AG04449 (cell line): ENCODE data around the gene CTPS1.

Experiments
- CTCF ChIA-PET: fragments of 350-600 bp; formaldehyde crosslinking; extraction: SDS; loops from one replicate; lab custom pipeline; 2021; ENCODE audit warnings: antibody characterized with exemption; lab: Yijun Ruan, JAX
- POLR2A ChIA-PET: fragments of 400-600, 350-600 bp; formaldehyde crosslinking; extraction: SDS; loops from one replicate; lab custom pipeline; 2020; ENCODE audit warnings: antibody characterized with exemption, inconsistent platforms; lab: Yijun Ruan, JAX
- DNase-seq: peaks from one replicate; pipeline ENCODE4 v3.0.0-alpha.2; 2010; ENCODE audit warnings: low read depth, low spot score
- H3K4me3 ChIP-seq: 2 replicates; pipeline ENCODE4 v1.5.1; 2011; ENCODE audit warnings: low read depth, mild to moderate bottlenecking, control low read depth, low read length
- TF ChIP-seq, protein P1 (sequence below): IDR thresholded peaks from one replicate; pipeline ENCODE4 v1.5.1; 2011; ENCODE audit warnings: mild to moderate bottlenecking, moderate library complexity, low read length, control low read depth, inconsistent platforms; ENCODE audit not compliant: insufficient read depth; ENCODE audit errors: missing control alignments

CTPS1 gene

DNA sequence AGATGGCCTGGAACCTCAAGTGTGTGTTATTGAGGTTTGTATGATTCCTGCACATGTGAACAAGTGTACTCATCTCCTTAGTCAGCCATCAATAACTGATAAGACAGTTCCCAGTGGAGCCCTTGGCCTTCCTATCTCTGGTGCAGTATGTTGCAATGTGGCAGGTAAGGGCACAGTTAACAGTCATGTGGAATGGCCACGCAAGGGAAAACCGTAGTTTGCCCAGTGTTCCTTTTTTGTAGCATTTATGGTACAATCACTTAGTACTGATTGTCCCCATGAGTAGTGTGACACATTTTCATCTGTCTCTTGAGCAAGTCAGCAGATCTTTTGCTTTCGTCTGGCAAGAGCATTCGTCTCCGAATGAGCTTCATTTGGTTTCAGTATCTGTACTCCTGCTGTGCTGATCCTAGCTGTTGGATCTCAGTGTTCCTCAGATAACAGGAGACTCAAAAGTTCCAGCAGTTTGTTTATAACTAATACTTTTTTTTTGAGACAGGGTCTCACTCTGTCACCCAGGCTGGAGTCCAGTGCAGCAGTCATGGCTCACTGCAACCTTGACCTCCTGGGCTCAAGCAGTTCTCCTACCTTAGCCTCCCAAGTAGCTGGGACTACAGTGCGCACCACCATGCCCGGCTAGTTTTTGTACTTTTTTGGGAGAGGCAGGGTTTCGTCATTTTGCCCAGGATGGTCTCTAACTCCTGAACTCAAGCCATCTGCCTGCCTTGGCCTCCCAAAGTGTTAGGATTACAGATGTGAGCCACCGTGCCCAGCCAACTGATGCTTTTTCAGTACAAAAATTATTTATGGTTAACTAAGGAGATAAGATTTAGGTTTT, 8.2 kb downstream of the CTPS1 start:
- DNase-seq, result no peak
- TF ChIP-seq, protein P1, sequence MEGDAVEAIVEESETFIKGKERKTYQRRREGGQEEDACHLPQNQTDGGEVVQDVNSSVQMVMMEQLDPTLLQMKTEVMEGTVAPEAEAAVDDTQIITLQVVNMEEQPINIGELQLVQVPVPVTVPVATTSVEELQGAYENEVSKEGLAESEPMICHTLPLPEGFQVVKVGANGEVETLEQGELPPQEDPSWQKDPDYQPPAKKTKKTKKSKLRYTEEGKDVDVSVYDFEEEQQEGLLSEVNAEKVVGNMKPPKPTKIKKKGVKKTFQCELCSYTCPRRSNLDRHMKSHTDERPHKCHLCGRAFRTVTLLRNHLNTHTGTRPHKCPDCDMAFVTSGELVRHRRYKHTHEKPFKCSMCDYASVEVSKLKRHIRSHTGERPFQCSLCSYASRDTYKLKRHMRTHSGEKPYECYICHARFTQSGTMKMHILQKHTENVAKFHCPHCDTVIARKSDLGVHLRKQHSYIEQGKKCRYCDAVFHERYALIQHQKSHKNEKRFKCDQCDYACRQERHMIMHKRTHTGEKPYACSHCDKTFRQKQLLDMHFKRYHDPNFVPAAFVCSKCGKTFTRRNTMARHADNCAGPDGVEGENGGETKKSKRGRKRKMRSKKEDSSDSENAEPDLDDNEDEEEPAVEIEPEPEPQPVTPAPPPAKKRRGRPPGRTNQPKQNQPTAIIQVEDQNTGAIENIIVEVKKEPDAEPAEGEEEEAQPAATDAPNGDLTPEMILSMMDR, result no peak
- H3K4me3 ChIP-seq, result no peak overlapping the region
- POLR2A ChIA-PET, result no interaction called here
- CTCF ChIA-PET, result interaction anchor here (1.2 to 2.8 kb wide), 4 partner anchors 8 to 139 kb away, joined by 3 to 15 read pairs (median 4); no protein-coding TSS in a partner anchor

DNA sequence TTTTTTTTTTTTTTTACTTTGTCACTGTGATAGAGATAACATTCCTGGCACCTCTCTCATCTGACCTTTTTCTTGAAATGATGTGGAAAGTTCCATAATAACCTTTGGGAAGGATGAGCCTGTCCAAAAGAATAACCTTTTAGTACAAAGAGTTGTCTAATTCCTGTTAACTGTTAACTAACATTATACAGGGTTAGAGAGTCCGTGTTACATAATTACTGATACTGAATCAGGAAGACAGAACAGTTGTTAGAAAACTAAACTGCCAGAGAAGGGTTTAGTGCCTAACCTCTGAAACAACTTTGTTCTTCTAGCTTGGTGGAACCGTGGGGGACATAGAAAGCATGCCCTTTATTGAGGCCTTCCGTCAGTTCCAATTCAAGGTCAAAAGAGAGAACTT, 8.8 kb downstream of the CTPS1 start:
- ChIA-PET POLR2A (no interaction called here), CTCF (interaction anchor here (1.2 to 2.4 kb wide), 3 partner anchors 8 to 140 kb away, joined by 3 to 6 read pairs (median 3); no protein-coding TSS in a partner anchor)
- no peak for DNase-seq
- TF ChIP-seq, protein P1, result no peak
- no peak overlapping the region for H3K4me3 ChIP-seq

- H3K4me3 ChIP-seq, result no peak overlapping the region
- CTCF ChIA-PET, result interaction anchor here (4.5 kb wide), 1 partner anchor 13 kb away, joined by 26 read pairs; no protein-coding TSS in a partner anchor
- POLR2A ChIA-PET, result no interaction called here
- TF ChIP-seq, protein P1, result no peak
- DNase-seq, result no peak
These were observed 9.6 kb downstream of the CTPS1 start for GRCh38 chr1:40989066-40989465.

GRCh38 chr1:40997096-40997495, 17.6 kb downstream of the CTPS1 start:
- DNase-seq, result no peak
- H3K4me3 ChIP-seq, result no peak overlapping the region
- ChIA-PET CTCF (interaction anchor here (0.8 to 2.3 kb wide), 5 partner anchors 12 to 147 kb away, joined by 3 to 7 read pairs (median 7); partner anchors contain the start of genes CTPS1 and SLFNL1), POLR2A (no interaction called here)
- TF ChIP-seq, protein P1, result no peak

DNA sequence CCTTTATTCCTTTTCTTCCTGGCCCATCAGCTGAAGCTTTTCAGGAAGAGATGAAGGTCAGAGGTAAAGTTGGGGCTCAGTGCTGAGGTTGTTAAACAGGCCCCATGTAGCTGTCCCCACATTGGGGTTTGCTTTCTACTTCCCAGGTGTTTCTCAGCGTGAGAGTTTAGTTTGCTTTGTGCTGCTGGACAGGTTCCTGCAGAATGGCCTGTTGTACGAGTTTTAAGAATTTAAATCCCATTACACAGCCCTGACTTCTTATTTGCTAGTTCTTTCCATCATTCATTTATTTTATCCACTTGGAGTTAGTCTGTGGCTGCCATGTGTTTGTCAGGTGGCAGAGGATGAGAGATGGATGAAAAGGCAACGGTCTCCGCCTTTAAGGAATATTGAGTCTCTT, 19.2 kb downstream of the CTPS1 start:
- ChIA-PET CTCF (no interaction called here), POLR2A (interaction anchor here (0.9 kb wide), 1 partner anchor 19 kb away, joined by 3 read pairs; no protein-coding TSS in a partner anchor)
- no peak overlapping the region for H3K4me3 ChIP-seq
- TF ChIP-seq, protein P1, result no peak
- DNase-seq, result no peak

GRCh38 chr1:41003127-41003639, 23.7 kb downstream of the CTPS1 start:
- TF ChIP-seq, protein P1, result no peak
- POLR2A ChIA-PET, result interaction anchor here (0.6 to 1.5 kb wide), 6 partner anchors 11 to 48 kb away, joined by 3 to 10 read pairs (median 3); partner anchors contain the start of gene CTPS1
- CTCF ChIA-PET, result interaction anchor here (0.8 to 4.6 kb wide), 19 partner anchors 8 to 388 kb away, joined by 3 to 49 read pairs (median 12); partner anchors contain the start of genes CTPS1 and SLFNL1
- DNase-seq, result no peak
- no peak overlapping the region for H3K4me3 ChIP-seq
